Loucy (cell line): Measurements from ENCODE around the gene LHFPL3.

Source experiments
- H2AFZ ChIP-seq: fragments of 200-600 bp; sonication (generic); 2 replicates; pipeline ENCODE4 v1.6.0; 2016; ENCODE audit warnings: antibody characterized with exemption, mild to moderate bottlenecking, low read length, moderate library complexity
- H3F3A ChIP-seq: fragments of 200-600 bp; 2 replicates; pipeline ENCODE4 v1.6.0; 2016; ENCODE audit warnings: antibody characterized with exemption, low read depth, mild to moderate bottlenecking
- H3K27me3 ChIP-seq: fragments of 200-600 bp; sonication (generic); 2 replicates; pipeline ENCODE4 v1.6.1; 2014; ENCODE audit warnings: low read length, mild to moderate bottlenecking; ENCODE audit not compliant: insufficient read depth, poor library complexity, severe bottlenecking
- H3K36me3 ChIP-seq: fragments of 200-600 bp; sonication (generic); 2 replicates; pipeline ENCODE4 v1.6.1; 2016; ENCODE audit warnings: low read length; ENCODE audit not compliant: insufficient read depth
- H3K4me1 ChIP-seq: fragments of 200-600 bp; sonication (generic); 2 replicates; pipeline ENCODE4 v1.5.1; 2014; ENCODE audit warnings: low read length, mild to moderate bottlenecking; ENCODE audit not compliant: insufficient read depth, poor library complexity, severe bottlenecking
- H3K4me2 ChIP-seq: fragments of 200-600 bp; sonication (generic); 2 replicates; pipeline ENCODE4 v1.6.0; 2014; ENCODE audit warnings: antibody characterized with exemption, low read length, low read depth, mild to moderate bottlenecking; ENCODE audit not compliant: poor library complexity, severe bottlenecking
- H3K4me3 ChIP-seq: fragments of 200-600 bp; sonication (generic); 2 replicates; pipeline ENCODE4 v1.5.1; 2014; ENCODE audit warnings: low read length, mild to moderate bottlenecking, mixed read lengths; ENCODE audit not compliant: poor library complexity, severe bottlenecking
- H3K79me2 ChIP-seq: fragments of 200-600 bp; sonication (generic); 2 replicates; pipeline ENCODE4 v1.6.1; 2014; ENCODE audit warnings: low read length; ENCODE audit not compliant: insufficient read depth
- H3K9ac ChIP-seq: fragments of 200-600 bp; sonication (generic); 2 replicates; pipeline ENCODE4 v1.6.0; 2014; ENCODE audit warnings: mild to moderate bottlenecking, low read depth, low read length, moderate library complexity; ENCODE audit not compliant: poor library complexity, severe bottlenecking
- H3K9me2 ChIP-seq: fragments of 200-600 bp; sonication (generic); replicated peaks from 2 replicates; pipeline ENCODE4 v1.6.1; 2016; ENCODE audit warnings: low read depth, low read length, mixed read lengths
- H3K9me3 ChIP-seq: fragments of 200-600 bp; sonication (generic); 2 replicates; pipeline ENCODE4 v1.6.1; 2014; ENCODE audit warnings: mild to moderate bottlenecking, antibody characterized with exemption, low read length, low read depth; ENCODE audit not compliant: insufficient read depth
- H4K20me1 ChIP-seq: fragments of 200-600 bp; sonication (generic); 2 replicates; pipeline ENCODE4 v1.6.0; 2014; ENCODE audit warnings: antibody characterized with exemption, low read length, mild to moderate bottlenecking; ENCODE audit not compliant: insufficient read depth, poor library complexity, severe bottlenecking
- EZH2phosphoT487 ChIP-seq: fragments of 200-600 bp; IDR thresholded peaks from 2 replicates; pipeline ENCODE4 v1.6.1; 2018; ENCODE audit warnings: antibody characterized with exemption, mild to moderate bottlenecking, moderate library complexity, borderline replicate concordance
- TF ChIP-seq, protein P1 (sequence below): fragments of 200-600 bp; sonication (generic); conservative IDR thresholded peaks from 2 replicates; pipeline ENCODE4 v1.5.1; 2014; ENCODE audit warnings: mild to moderate bottlenecking, antibody characterized with exemption, low read length

The LHFPL3 gene

DNA sequence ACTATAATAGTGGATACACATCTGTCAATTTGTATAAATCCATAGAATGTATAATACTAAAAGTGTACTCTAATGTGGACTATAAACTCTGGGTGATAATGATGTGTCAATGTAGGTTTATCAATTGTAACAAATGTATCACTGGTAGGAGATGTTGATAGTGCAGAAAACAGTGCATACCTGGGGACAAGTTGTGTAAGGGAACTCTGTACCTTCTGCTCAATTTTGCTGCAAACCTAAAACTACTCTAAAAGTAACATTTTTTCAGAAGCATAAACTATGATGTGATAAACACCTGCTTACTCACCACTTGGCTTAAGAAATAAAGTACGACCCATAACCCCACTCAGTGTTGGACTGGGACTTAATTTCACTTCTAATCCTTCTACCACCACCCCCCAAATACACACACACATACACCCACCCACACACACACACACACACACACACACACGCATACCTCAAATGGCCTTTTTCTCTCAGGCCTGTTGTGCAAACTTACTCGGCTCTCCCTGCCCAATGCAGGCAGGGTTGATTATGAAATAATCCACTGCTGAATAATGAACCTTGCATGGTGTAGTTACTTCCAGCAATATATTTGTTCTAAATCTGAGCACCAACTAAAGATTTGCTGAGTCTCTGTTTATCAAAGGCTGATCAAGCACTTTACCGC, 531.5 kb downstream of the LHFPL3 start:
- TF ChIP-seq EZH2phosphoT487 = no peak
- TF ChIP-seq, protein P1, sequence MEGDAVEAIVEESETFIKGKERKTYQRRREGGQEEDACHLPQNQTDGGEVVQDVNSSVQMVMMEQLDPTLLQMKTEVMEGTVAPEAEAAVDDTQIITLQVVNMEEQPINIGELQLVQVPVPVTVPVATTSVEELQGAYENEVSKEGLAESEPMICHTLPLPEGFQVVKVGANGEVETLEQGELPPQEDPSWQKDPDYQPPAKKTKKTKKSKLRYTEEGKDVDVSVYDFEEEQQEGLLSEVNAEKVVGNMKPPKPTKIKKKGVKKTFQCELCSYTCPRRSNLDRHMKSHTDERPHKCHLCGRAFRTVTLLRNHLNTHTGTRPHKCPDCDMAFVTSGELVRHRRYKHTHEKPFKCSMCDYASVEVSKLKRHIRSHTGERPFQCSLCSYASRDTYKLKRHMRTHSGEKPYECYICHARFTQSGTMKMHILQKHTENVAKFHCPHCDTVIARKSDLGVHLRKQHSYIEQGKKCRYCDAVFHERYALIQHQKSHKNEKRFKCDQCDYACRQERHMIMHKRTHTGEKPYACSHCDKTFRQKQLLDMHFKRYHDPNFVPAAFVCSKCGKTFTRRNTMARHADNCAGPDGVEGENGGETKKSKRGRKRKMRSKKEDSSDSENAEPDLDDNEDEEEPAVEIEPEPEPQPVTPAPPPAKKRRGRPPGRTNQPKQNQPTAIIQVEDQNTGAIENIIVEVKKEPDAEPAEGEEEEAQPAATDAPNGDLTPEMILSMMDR = no peak
- peaks cover 7% of the 10 kb centered on the region; the same call in 1 of the 2 replicates for H3K9me3 ChIP-seq
- H3K4me3 ChIP-seq = no peak overlapping the region
- peak overlapping the region; percentile 8 for H3K9ac ChIP-seq
- H3F3A ChIP-seq = peaks cover 8% of the 10 kb centered on the region; the same call in 1 of the 2 replicates
- no peaks in the 10 kb centered on the region for H3K27me3 ChIP-seq
- no peaks in the 10 kb centered on the region for H3K79me2 ChIP-seq
- no peaks in the 10 kb centered on the region for H3K36me3 ChIP-seq
- peaks cover 49% of the 10 kb centered on the region for H3K4me1 ChIP-seq
- peak overlapping the region; percentile 48 for H2AFZ ChIP-seq
- no peak overlapping the region for H3K4me2 ChIP-seq
- no peaks in the 10 kb centered on the region for H3K9me2 ChIP-seq
- H4K20me1 ChIP-seq = no peaks in the 10 kb centered on the region

DNA sequence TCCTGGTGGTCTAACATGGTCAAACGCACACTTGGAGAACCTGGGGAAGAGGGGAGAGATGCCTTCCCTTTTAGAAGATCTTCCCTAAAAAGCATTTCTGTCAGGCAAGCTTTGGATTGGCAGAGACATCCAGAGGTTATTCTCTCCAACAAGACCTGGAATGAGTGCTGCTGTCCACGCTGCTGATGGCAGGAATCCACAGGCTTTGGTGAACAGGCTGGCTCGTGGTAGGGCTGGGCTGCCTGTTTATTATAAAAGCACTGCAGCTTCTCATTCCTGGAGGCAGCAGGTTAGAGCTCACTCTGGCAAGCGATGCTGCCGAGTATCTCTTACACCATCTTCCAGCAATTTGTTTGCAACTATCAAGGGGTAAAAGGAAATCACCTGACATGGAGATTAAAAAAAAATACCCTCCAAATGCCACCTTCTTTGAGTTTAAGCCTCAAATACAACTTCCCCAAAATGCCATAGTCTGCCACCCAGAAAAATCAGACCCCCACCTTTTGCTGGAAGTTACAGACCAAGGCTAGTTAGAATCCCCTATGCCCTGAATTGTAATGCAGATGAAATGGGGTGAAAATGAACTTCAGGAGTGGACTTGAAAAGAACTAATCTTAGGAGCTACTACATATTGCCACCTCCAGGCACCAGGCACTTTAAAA, 533.5 kb downstream of the LHFPL3 start:
- Histone ChIP-seq H3K27me3 (no peaks in the 10 kb centered on the region), H3K4me2 (no peak overlapping the region), H3K9ac (peak overlapping the region; percentile 26)

DNA sequence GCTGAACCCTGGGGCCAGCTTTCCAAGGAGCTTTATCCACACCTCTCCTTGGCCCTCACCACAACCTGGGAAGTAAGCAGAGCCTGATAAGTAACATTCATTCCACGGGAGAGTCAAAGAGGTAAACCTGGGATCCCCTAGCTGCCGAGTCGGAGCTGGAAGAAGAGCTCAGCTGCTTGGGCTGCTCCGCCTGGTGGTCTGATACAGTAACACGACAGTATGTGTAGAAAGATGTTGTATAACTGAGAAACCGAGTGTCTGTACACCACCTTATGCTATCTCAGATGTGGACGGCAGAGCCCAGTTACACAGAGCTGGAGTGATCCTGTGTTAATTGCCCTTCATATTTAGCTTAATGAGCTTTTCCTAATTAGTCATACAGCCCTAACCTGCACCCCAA, 534.3 kb downstream of the LHFPL3 start:
- no peaks in the 10 kb centered on the region for H3K36me3 ChIP-seq
- H3K4me2 ChIP-seq = peak overlapping the region; percentile 11
- peaks cover 37% of the 10 kb centered on the region for H3K4me1 ChIP-seq
- no peaks in the 10 kb centered on the region for H3K9me2 ChIP-seq
- no peak overlapping the region for H3K9ac ChIP-seq
- no peaks in the 10 kb centered on the region for H3K79me2 ChIP-seq
- no peak for TF ChIP-seq EZH2phosphoT487
- TF ChIP-seq, protein P1 = peak; percentile 66
- 0 out of 2 replicates have a peak overlapping the region, but pooled peaks have one; percentile 68 for H2AFZ ChIP-seq
- peaks cover 7% of the 10 kb centered on the region; the same call in 1 of the 2 replicates for H3K9me3 ChIP-seq
- no peaks in the 10 kb centered on the region for H3K27me3 ChIP-seq
- H4K20me1 ChIP-seq = no peaks in the 10 kb centered on the region
- H3K4me3 ChIP-seq = no peak overlapping the region
- H3F3A ChIP-seq = peaks cover 8% of the 10 kb centered on the region; the same call in 1 of the 2 replicates

More for the DNA sequence above, 533.5 kb downstream of the LHFPL3 start:
- Histone ChIP-seq H3K4me1 (peaks cover 45% of the 10 kb centered on the region), H3K9me3 (peaks cover 7% of the 10 kb centered on the region; the same call in 1 of the 2 replicates), H3K79me2 (no peaks in the 10 kb centered on the region), H3K4me3 (no peak overlapping the region), H3K9me2 (no peaks in the 10 kb centered on the region), H2AFZ (peak overlapping the region; percentile 68), H4K20me1 (no peaks in the 10 kb centered on the region), H3F3A (peaks cover 8% of the 10 kb centered on the region; the same call in 1 of the 2 replicates), H3K36me3 (no peaks in the 10 kb centered on the region)
- TF ChIP-seq, protein P1 = no peak
- no peak for TF ChIP-seq EZH2phosphoT487
